GM19372 (cell line): ENCODE measurements around the gene HBQ1.
"Not testable (repeated sequence)": the region's sequence is repeated elsewhere in the genome, so short reads cannot be mapped to it uniquely, and the experiment has no call there.

Experiments
- ATAC-seq: cut with Tn5 transposase; IDR thresholded peaks from one replicate; pipeline ENCODE4 v1.9.1; 2021; ENCODE audit warnings: mild to moderate bottlenecking, low read depth, moderate library complexity; ENCODE audit not compliant: unreplicated experiment

The HBQ1 gene

GRCh38 chr16:180101-180675 lies at the start of gene HBQ1:
TSS of gene HBQ1 (plus strand) at chr16:180459. CDS start at chr16:180487, 28 bp downstream.
- no peak for ATAC-seq

GRCh38 chr16:130533-131173 lies 49.6 kb upstream of the HBQ1 start:
- ATAC-seq, result no peak

- ATAC-seq, result no peak
Measured at GRCh38 chr16:132120-132519, 48.1 kb upstream of the HBQ1 start.

- ATAC-seq, result no peak
Measured at GRCh38 chr16:133716-134115, 46.5 kb upstream of the HBQ1 start.

- no peak for ATAC-seq
Measured at GRCh38 chr16:138049-138417, 42.2 kb upstream of the HBQ1 start.

GRCh38 chr16:140175-140857 lies 39.9 kb upstream of the HBQ1 start:
- ATAC-seq, result no peak

GRCh38 chr16:142405-142967 lies 37.8 kb upstream of the HBQ1 start:
- ATAC-seq, result no peak

- no peak for ATAC-seq
Measured at GRCh38 chr16:143047-143446, 37.2 kb upstream of the HBQ1 start.

GRCh38 chr16:143456-143855 lies 36.8 kb upstream of the HBQ1 start:
- ATAC-seq, result no peak

- no peak for ATAC-seq
Measured at GRCh38 chr16:144797-145252, 35.4 kb upstream of the HBQ1 start.

- no peak for ATAC-seq
Measured at GRCh38 chr16:146646-147045, 33.6 kb upstream of the HBQ1 start.

- ATAC-seq, result no peak
Measured at GRCh38 chr16:149024-149660, 31.1 kb upstream of the HBQ1 start.

- ATAC-seq, result no peak
Measured at GRCh38 chr16:152141-153128, 27.8 kb upstream of the HBQ1 start, which contains the start of gene HBZ. TSS of gene HBZ (plus strand) at chr16:152644. CDS start at chr16:152910, 266 bp downstream.

- not testable (repeated sequence) for ATAC-seq
Measured at GRCh38 chr16:153129-153521, 27.1 kb upstream of the HBQ1 start.

GRCh38 chr16:153550-154216 lies 26.6 kb upstream of the HBQ1 start:
- not testable (repeated sequence) for ATAC-seq

GRCh38 chr16:154217-155030 lies 25.8 kb upstream of the HBQ1 start:
- ATAC-seq, result no peak

GRCh38 chr16:155031-155398 lies 25.2 kb upstream of the HBQ1 start:
- no peak for ATAC-seq

- no peak for ATAC-seq
Measured at GRCh38 chr16:159136-159849, 21.0 kb upstream of the HBQ1 start.
